Jurkat, Clone E6-1 (cell line): Measurements from ENCODE around the gene TCP1.
A peak's percentile ranks its signal among the peaks of the same experiment; 100 is the strongest.
"Not testable (repeated sequence)": the region's sequence is repeated elsewhere in the genome, so short reads cannot be mapped to it uniquely, and the experiment has no call there.

Source experiments
- DNase-seq: peaks from one replicate; pipeline ENCODE4 v3.0.0-alpha.2; 2011; ENCODE audit warnings: low read depth, low spot score
- H3K4me3 ChIP-seq: 2 replicates; pipeline ENCODE4 v1.5.1; 2011; ENCODE audit warnings: mild to moderate bottlenecking, low read length, control low read depth, moderate library complexity

The TCP1 gene

GRCh38 chr6:159753081-159753872 is 36.1 kb downstream of the TCP1 start:
- H3K4me3 ChIP-seq: no peak overlapping the region
- DNase-seq: no peak

GRCh38 chr6:159751448-159751847 is 38.0 kb downstream of the TCP1 start:
- no peak overlapping the region for H3K4me3 ChIP-seq
- no peak for DNase-seq

GRCh38 chr6:159748127-159748526 is 41.3 kb downstream of the TCP1 start:
- H3K4me3 ChIP-seq: not testable (repeated sequence)

GRCh38 chr6:159746759-159747158 is 42.6 kb downstream of the TCP1 start:
- no peak for DNase-seq
- no peak overlapping the region for H3K4me3 ChIP-seq

More at GRCh38 chr6:159748127-159748526, 41.3 kb downstream of the TCP1 start:
- DNase-seq: not testable (repeated sequence)

- DNase-seq: no peak
- H3K4me3 ChIP-seq: no peak overlapping the region
These were observed 44.3 kb downstream of the TCP1 start for GRCh38 chr6:159745081-159745480.

- no peak for DNase-seq
- H3K4me3 ChIP-seq: no peak overlapping the region
These were observed 47.2 kb downstream of the TCP1 start for GRCh38 chr6:159742165-159742564.

GRCh38 chr6:159739341-159739740 is 50.1 kb downstream of the TCP1 start:
- DNase-seq: no peak
- no peak overlapping the region for H3K4me3 ChIP-seq

- H3K4me3 ChIP-seq: no peak overlapping the region
These were observed 52.5 kb downstream of the TCP1 start for GRCh38 chr6:159736908-159737307.

GRCh38 chr6:159733395-159733794 is 56.0 kb downstream of the TCP1 start:
- not testable (repeated sequence) for DNase-seq, H3K4me3 ChIP-seq

More at GRCh38 chr6:159736908-159737307, 52.5 kb downstream of the TCP1 start:
- no peak for DNase-seq

- H3K4me3 ChIP-seq, DNase-seq: not testable (repeated sequence)
These were observed 56.9 kb downstream of the TCP1 start for GRCh38 chr6:159732550-159732949.

GRCh38 chr6:159730332-159730676 is 59.1 kb downstream of the TCP1 start:
- DNase-seq: no peak
- H3K4me3 ChIP-seq: no peak overlapping the region

GRCh38 chr6:159729598-159730331 is 59.6 kb downstream of the TCP1 start:
- DNase-seq: no peak
- H3K4me3 ChIP-seq: no peak overlapping the region

- no peak for DNase-seq
- H3K4me3 ChIP-seq: peak overlapping the region; percentile 66
These were observed 60.9 kb downstream of the TCP1 start for GRCh38 chr6:159728531-159728964.
